Sigmoid colon (tissue), 7 donors: Measurements from ENCODE around the gene ADGRG3. TPM values are rescaled to one million over a fixed set of nuclear protein-coding genes. Genes with fewer than 3 reads are reported as not detected.

ENCODE experiments used
- DNase-seq: peaks from one replicate; pipeline ENCODE4 v3.0.0-alpha.2; 2019
- H3K27ac ChIP-seq, 4 donors: fragments of 200-600 bp; sonication (generic); one replicate each; pipeline ENCODE4 v1.5.1; 2016 to 2019; ENCODE audit warnings: mild to moderate bottlenecking in 1 of 4
- H3K27me3 ChIP-seq, 3 donors: fragments of 200-600 bp; sonication (generic); one replicate each; pipeline ENCODE4 v1.5.1; 2019; ENCODE audit warnings: mild to moderate bottlenecking in 1 of 3
- H3K36me3 ChIP-seq, 4 donors: fragments of 200-600 bp; sonication (generic); one replicate each; pipeline ENCODE4 v1.5.1; 2016 to 2019
- H3K4me1 ChIP-seq, 4 donors: fragments of 200-600 bp; sonication (generic); one replicate each; pipeline ENCODE4 v1.5.1; 2017 to 2019
- H3K4me3 ChIP-seq, 4 donors: fragments of 200-600 bp; sonication (generic); one replicate each; pipeline ENCODE4 v1.5.1; 2017 to 2019; ENCODE audit warnings: mild to moderate bottlenecking in 2 of 4, moderate library complexity in 1 of 4
- H3K9me3 ChIP-seq, 4 donors: fragments of 200-600 bp in 3 of 4; sonication (generic) in 3 of 4; one replicate each; pipeline versions ENCODE4 v1.5.1 to v1.6.1; 2013 to 2019
- EP300 ChIP-seq, 4 donors: sonication (generic); formaldehyde crosslinking; IDR thresholded peaks; one replicate each; pipeline ENCODE4 v1.6.1; 2017; ENCODE audit warnings: antibody characterized with exemption in 4 of 4
- POLR2A ChIP-seq, 2 donors: fragments of 450-650 bp; IDR thresholded peaks; one replicate each; pipeline ENCODE4 v1.6.1; 2016; ENCODE audit warnings: antibody characterized with exemption in 2 of 2, mild to moderate bottlenecking in 2 of 2, moderate library complexity in 2 of 2
- POLR2AphosphoS5 ChIP-seq, 4 donors: sonication (generic); formaldehyde crosslinking; IDR thresholded peaks; one replicate each; pipeline ENCODE4 v1.6.1; 2017; ENCODE audit warnings: antibody characterized with exemption in 4 of 4
- WGBS, 2 donors: extraction: QIAGEN DNeasy Blood & Tissue Kit; methylation state at CpG; one replicate each; pipeline ENCODE4 v1.1.7; 2013; 5-methylcytosine and 5-hydroxymethylcytosine counted together
- intact Hi-C: fragments of 100-400 bp; cut with DNase I; formaldehyde crosslinking; loops from one replicate; pipeline ENCODE4 v1.15.1; 2023
- polyA plus RNA-seq, 3 donors: library from polyadenylated mRNA; stranded (reverse); fragments of 200-250 nt; gene quantifications; one replicate each; pipeline ENCODE4 v1.2.3, GENCODE V29; 2013
- total RNA-seq, 4 donors: library from RNA; depleted of rRNA; stranded (reverse); fragments of >200 nt; gene quantifications; one replicate each; pipeline ENCODE4 v1.1.0, GENCODE V29; 2016
- TF ChIP-seq, protein P1 (sequence below), 4 experiments: fragments of 450-650 bp in 3 of 4; fragments of 200-600 bp in 1 of 4; IDR thresholded peaks; one replicate each; pipeline ENCODE4 v1.5.1; 2016 to 2019; ENCODE audit warnings: antibody characterized with exemption in 4 of 4, mild to moderate bottlenecking in 3 of 4, moderate library complexity in 2 of 4
- donor health status: healthy with polysubstance abuse.
- donor health status: Bipolar disorder and iron deficiency.
- donor health status: healthy.

The ADGRG3 gene, protein sequence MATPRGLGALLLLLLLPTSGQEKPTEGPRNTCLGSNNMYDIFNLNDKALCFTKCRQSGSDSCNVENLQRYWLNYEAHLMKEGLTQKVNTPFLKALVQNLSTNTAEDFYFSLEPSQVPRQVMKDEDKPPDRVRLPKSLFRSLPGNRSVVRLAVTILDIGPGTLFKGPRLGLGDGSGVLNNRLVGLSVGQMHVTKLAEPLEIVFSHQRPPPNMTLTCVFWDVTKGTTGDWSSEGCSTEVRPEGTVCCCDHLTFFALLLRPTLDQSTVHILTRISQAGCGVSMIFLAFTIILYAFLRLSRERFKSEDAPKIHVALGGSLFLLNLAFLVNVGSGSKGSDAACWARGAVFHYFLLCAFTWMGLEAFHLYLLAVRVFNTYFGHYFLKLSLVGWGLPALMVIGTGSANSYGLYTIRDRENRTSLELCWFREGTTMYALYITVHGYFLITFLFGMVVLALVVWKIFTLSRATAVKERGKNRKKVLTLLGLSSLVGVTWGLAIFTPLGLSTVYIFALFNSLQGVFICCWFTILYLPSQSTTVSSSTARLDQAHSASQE
- total RNA-seq (1 to 10 TPM; 3.0 to 6.6 (median 4.9) TPM), polyA plus RNA-seq (1 to 10 TPM in 2 of 3 donors, under 1 TPM in 1; 0.69 to 3.6 (median 2.4) TPM)

DNA sequence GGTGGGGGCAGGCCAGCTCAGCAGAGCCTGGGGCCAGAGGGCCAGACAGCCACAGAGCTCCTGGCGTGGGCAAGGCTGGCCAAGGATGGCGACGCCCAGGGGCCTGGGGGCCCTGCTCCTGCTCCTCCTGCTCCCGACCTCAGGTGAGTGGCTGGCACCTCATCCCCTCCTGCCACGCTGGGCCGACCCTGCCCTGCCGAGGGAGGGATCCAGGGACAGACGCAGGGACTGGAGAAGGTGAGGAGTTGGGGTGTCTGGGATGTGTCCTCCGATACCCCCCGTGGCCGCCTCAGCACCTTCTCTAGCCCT is at the start of gene ADGRG3:
ADGRG3 (plus strand) TSS at position 44 of the 309 bp plus-strand sequence; CDS start at position 86, 42 bp downstream.
- no peak for DNase-seq
- Histone ChIP-seq H3K9me3 (no peaks in the 10 kb centered on the region), H3K27me3 (peaks cover 0 to 8% (median 0%) of the 10 kb centered on the region in 3 donors), H3K27ac (no peak within 1 kb of the TSS), H3K4me3 (no peak within 1 kb of the TSS), H3K36me3 (no peaks in the 10 kb centered on the region), H3K4me1 (no peaks in the 10 kb centered on the region)
- WGBS, 2 donors: 79 to 83% methylated on average over 11 of the region's 11 CpGs
- TF ChIP-seq, protein P1, sequence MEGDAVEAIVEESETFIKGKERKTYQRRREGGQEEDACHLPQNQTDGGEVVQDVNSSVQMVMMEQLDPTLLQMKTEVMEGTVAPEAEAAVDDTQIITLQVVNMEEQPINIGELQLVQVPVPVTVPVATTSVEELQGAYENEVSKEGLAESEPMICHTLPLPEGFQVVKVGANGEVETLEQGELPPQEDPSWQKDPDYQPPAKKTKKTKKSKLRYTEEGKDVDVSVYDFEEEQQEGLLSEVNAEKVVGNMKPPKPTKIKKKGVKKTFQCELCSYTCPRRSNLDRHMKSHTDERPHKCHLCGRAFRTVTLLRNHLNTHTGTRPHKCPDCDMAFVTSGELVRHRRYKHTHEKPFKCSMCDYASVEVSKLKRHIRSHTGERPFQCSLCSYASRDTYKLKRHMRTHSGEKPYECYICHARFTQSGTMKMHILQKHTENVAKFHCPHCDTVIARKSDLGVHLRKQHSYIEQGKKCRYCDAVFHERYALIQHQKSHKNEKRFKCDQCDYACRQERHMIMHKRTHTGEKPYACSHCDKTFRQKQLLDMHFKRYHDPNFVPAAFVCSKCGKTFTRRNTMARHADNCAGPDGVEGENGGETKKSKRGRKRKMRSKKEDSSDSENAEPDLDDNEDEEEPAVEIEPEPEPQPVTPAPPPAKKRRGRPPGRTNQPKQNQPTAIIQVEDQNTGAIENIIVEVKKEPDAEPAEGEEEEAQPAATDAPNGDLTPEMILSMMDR (IDR thresholded peaks at IDR 0.05): no peak
- TF ChIP-seq POLR2A (IDR thresholded peaks at IDR 0.05): no peak
- TF ChIP-seq POLR2AphosphoS5 (IDR thresholded peaks at IDR 0.05): no peak
- intact Hi-C loops: no loop called here

DNA sequence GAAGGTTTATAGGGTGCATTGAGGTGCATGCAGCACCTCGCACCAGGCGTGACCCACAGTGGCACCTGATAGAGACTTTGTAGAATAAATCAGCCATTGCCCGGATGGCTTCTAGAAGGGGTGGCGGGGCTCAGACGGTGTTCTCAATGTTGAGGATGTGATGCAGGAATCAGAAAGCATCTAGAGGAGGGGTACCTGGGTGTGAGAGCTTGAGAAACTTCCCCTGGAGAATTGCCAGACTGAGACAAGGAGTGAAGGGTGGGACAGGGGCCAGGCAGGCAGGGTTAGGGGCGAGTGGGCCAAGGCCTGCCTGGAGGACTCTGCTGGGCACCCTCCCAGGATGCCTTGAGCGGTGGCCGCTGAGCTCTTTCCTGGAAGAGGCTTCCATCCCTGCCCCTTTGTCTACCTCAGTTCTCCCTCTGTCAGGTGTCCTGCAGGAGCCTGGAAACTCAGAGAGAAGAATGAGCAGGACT is 48.9 kb upstream of the ADGRG3 start:
- H3K4me3 ChIP-seq: no peak overlapping the region
- H3K27me3 ChIP-seq: no peaks in the 10 kb centered on the region
- WGBS, 2 donors: 43 to 78% methylated on average over 8 of the region's 8 CpGs
- H3K27ac ChIP-seq: no peak overlapping the region
- H3K4me1 ChIP-seq: peaks cover 0 to 5% (median 0%) of the 10 kb centered on the region in 4 donors
- DNase-seq: peak; percentile 55
- H3K36me3 ChIP-seq: no peaks in the 10 kb centered on the region
- intact Hi-C loops: no loop called here
- no peaks in the 10 kb centered on the region for H3K9me3 ChIP-seq
- TF ChIP-seq EP300 (IDR thresholded peaks at IDR 0.05): no peak

DNA sequence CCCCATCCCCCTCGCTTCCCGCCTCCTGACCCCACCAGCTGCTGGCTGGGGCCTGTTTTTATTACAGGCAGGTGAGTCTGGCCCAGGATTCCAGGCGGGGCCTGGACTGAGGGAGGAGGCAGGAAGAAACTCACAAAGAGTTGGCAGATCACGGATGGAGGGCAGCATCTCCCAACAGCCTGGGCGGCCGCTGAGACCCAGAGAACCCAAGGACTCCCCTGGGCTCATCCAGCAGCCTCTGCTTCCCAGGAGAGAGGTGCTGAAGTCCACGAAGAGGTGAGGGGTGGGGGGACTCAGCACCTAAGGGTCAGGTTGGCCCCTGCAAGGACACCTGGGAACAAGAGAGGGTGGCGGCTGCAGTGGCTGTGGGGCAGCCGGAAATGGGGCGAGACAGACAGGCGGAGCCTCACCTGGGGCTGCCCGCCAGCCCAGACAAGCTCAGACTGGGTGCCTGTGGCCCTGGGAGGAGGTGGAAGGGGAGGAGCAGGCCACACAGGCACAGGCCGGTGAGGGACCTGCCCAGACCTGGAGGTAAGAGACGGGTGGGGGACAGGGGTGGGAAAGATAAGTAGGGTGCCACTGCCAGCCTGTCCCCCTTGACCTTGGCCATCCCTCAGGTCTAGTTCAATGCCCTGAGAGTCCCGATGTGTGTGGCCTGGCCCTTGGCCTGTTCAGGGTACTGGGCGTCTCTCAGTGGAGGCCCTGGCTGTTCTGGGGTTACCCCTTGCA is 48.3 kb upstream of the ADGRG3 start:
- WGBS, 2 donors: 20 to 63% methylated on average over 16 of the region's 16 CpGs
- no peaks in the 10 kb centered on the region for H3K9me3 ChIP-seq
- DNase-seq: peak; percentile 35
- H3K36me3 ChIP-seq: no peaks in the 10 kb centered on the region
- H3K4me3 ChIP-seq: no peak overlapping the region
- TF ChIP-seq POLR2A (IDR thresholded peaks at IDR 0.05) (peak in 1 of 2 donors; percentile 16), EP300 (IDR thresholded peaks at IDR 0.05) (no peak)
- H3K27ac ChIP-seq: no peak overlapping the region
- H3K27me3 ChIP-seq: no peaks in the 10 kb centered on the region
- intact Hi-C loops: no loop called here
- peaks cover 0 to 5% (median 0%) of the 10 kb centered on the region in 4 donors for H3K4me1 ChIP-seq

DNA sequence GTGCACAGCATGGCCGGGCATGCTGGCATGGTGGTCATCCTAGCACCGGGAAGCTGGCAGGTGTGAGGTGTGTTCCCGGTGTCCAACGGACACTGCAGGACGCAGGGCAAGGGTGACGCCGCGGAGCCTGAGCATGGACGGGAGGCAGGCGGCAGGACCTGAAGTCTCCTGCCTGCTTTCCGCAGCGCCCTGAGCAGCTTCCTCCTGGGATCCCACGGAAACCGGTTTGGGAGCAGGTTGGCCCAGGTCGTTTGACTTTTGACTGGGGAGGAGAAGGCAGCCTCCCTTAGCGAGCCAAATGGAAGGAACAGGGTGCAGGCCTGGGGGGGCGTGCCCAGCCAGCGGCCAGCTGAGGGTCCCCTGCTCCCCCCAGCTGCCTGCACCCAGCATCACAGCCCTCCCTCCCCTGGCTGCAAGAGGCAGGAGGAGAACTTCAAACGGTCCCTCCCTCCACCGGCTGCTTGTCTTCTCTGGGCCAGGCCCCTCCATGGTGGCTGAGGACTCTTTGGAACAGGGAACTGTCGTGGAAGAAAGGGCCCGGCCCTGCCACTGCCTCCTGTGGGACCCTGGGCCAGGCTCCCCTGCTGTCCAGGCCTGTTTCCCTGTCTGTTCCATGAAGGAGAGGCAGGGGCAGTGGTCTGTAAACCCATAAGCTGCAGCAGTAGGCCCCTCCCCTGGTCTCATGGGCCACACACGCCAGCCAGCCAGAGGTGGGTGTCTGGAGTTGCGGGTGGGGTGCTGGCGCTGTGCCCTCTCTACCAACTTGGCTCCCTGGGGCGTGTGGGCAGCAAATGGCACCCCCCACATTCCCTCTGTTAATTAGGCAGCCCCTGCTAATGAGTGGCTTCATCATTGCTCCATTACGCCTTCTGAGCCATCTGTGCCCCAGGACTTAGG is 47.5 kb upstream of the ADGRG3 start:
- DNase-seq: peak; percentile 49

More for the DNA sequence above, 47.5 kb upstream of the ADGRG3 start:
- no peak overlapping the region for H3K27ac ChIP-seq
- TF ChIP-seq, protein P1 (IDR thresholded peaks at IDR 0.05): no peak
- TF ChIP-seq EP300 (IDR thresholded peaks at IDR 0.05): no peak
- TF ChIP-seq POLR2A (IDR thresholded peaks at IDR 0.05): no peak
- no peak for TF ChIP-seq POLR2AphosphoS5 (IDR thresholded peaks at IDR 0.05)
- H3K4me3 ChIP-seq: no peak overlapping the region
- H3K27me3 ChIP-seq: no peaks in the 10 kb centered on the region
- WGBS, 2 donors: 15 to 66% methylated on average over 27 of the region's 27 CpGs
- peaks cover 0 to 5% (median 0%) of the 10 kb centered on the region in 4 donors for H3K4me1 ChIP-seq
- no peaks in the 10 kb centered on the region for H3K9me3 ChIP-seq
- intact Hi-C loops: no loop called here
- no peaks in the 10 kb centered on the region for H3K36me3 ChIP-seq
